Activated B cell treated with CpG ODN at 0.5 μM for 24 hours (primary cell): Measurements from ENCODE around the gene MMP8. TPM values are rescaled to one million over a fixed set of nuclear protein-coding genes. Genes with fewer than 3 reads are reported as not detected.

Source experiments
- ATAC-seq: fragments of 200-7000 bp; cut with Tn5 transposase; one replicate; pipeline ENCODE4 v1.10.0; 2021; ENCODE audit warnings: low read depth, mild to moderate bottlenecking, moderate library complexity
- CTCF ChIA-PET: fragments of 350-600 bp; sonication (Branson Sonifier 250); formaldehyde crosslinking; loops from one replicate; lab custom pipeline; 2021; ENCODE audit warnings: antibody characterized with exemption; lab: Charles Lee
- POLR2A ChIA-PET: fragments of 350-600 bp; sonication (Branson Sonifier 250); formaldehyde crosslinking; loops from one replicate; lab custom pipeline; 2021; ENCODE audit warnings: antibody characterized with exemption; lab: Charles Lee
- DNase-seq: peaks from one replicate; pipeline ENCODE4 v3.0.0; 2022
- H3K27ac Mint-ChIP-seq: one replicate; pipeline ENCODE4 v1.8.0; 2020; ENCODE audit warnings: mixed read lengths
- H3K27me3 Mint-ChIP-seq: one replicate; pipeline ENCODE4 v1.8.0; 2021; ENCODE audit warnings: mixed read lengths
- H3K36me3 Mint-ChIP-seq: one replicate; pipeline ENCODE4 v1.8.0; 2021; ENCODE audit warnings: low read depth, mixed read lengths
- H3K4me1 Mint-ChIP-seq: one replicate; pipeline ENCODE4 v1.8.0; 2021; ENCODE audit warnings: mixed read lengths
- H3K4me3 Mint-ChIP-seq: one replicate; pipeline ENCODE4 v1.8.0; 2020; ENCODE audit warnings: mild to moderate bottlenecking, mixed read lengths
- H3K9me3 Mint-ChIP-seq: one replicate; pipeline ENCODE4 v1.8.0; 2020; ENCODE audit warnings: mixed read lengths
- CTCF ChIP-seq: fragments of 200-600 bp; IDR thresholded peaks from one replicate; pipeline ENCODE4 v1.8.0; 2022; ENCODE audit warnings: antibody characterized with exemption, mild to moderate bottlenecking
- intact Hi-C: fragments of 100-400 bp; cut with micrococcal nuclease; formaldehyde crosslinking; loops from one replicate; pipeline ENCODE4 v1.15.1; 2024
- total RNA-seq: library from RNA; stranded (reverse); gene quantifications from 2 replicates; pipeline ENCODE4 v1.2.3, GENCODE V29; 2022

The MMP8 gene
- total RNA-seq, 1 donor from 2014 or later = not detected

DNA sequence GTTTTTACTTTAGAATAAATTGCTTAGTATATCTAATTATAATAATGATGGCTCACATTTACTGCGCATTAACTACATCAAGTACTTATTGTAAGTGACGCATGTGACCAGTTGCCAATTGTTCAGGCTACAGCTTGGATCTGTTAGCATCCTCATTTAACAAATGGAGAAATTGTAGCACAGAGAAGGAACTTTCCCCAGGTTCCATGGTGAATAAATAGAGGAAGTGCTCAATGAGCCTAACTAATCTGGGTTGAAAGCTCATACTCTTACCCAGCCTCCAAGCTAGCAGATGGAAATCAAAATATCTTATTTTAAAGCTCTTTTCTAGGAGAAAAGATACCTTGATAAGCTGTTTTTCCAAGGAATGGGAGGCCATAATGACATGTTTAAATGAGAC, 39.0 kb downstream of the MMP8 start:
- TF ChIP-seq CTCF = no peak
- no peak for ATAC-seq
- peaks cover 2% of the 10 kb centered on the region for H3K4me1 Mint-ChIP-seq

GRCh38 chr11:102685338-102685737, 39.4 kb downstream of the MMP8 start:
- peaks cover 2% of the 10 kb centered on the region for H3K4me1 Mint-ChIP-seq
- ATAC-seq (no peak), DNase-seq (no peak)
- H3K9me3 Mint-ChIP-seq = no peaks in the 10 kb centered on the region
- CTCF ChIA-PET = interaction anchor here (1.0 to 1.2 kb wide), 2 partner anchors 10 to 19 kb away, joined by 3 to 5 read pairs; no protein-coding TSS in a partner anchor
- H3K27me3 Mint-ChIP-seq = peaks cover 12% of the 10 kb centered on the region
- H3K27ac Mint-ChIP-seq = no peak overlapping the region
- H3K36me3 Mint-ChIP-seq = no peaks in the 10 kb centered on the region
- no peak for TF ChIP-seq CTCF
- POLR2A ChIA-PET = no interaction called here
- no peak overlapping the region for H3K4me3 Mint-ChIP-seq
- intact Hi-C loops = no loop called here

More for the DNA sequence above, 39.0 kb downstream of the MMP8 start:
- Mint-ChIP-seq H3K27me3 (peaks cover 12% of the 10 kb centered on the region), H3K9me3 (no peaks in the 10 kb centered on the region), H3K36me3 (no peaks in the 10 kb centered on the region), H3K4me3 (no peak overlapping the region), H3K27ac (no peak overlapping the region)
- POLR2A ChIA-PET = no interaction called here
- intact Hi-C loops = no loop called here
- DNase-seq = no peak
- CTCF ChIA-PET = interaction anchor here (1.0 to 1.2 kb wide), 2 partner anchors 10 to 19 kb away, joined by 3 to 5 read pairs; no protein-coding TSS in a partner anchor

DNA sequence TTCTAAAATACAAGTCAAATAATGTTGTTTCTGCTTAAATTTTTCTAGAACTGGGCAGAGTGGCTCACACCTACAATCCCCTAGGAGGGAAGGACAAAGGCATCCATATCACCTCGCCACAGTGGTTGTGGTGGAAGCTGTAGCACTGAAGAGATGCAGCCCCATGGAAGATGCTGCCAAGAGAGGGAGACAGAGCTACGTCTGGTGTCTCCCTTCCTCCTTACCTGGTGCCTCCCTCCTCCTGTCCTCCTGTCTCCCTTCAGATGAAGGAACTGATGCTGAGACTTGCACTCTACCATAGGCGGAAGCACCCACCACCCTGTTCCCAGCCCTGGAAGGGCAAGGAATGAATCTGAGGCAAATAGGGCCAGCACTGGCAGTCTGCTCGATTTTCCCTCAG, 41.5 kb downstream of the MMP8 start:
- H3K36me3 Mint-ChIP-seq = no peaks in the 10 kb centered on the region
- POLR2A ChIA-PET = no interaction called here
- no peak for DNase-seq
- peaks cover 20% of the 10 kb centered on the region for H3K27me3 Mint-ChIP-seq
- no peak for TF ChIP-seq CTCF
- intact Hi-C loops = no loop called here
- H3K4me3 Mint-ChIP-seq = no peak overlapping the region
- CTCF ChIA-PET = no interaction called here
- no peak overlapping the region for H3K27ac Mint-ChIP-seq
- no peaks in the 10 kb centered on the region for H3K9me3 Mint-ChIP-seq
- ATAC-seq = no peak
- peaks cover 2% of the 10 kb centered on the region for H3K4me1 Mint-ChIP-seq

DNA sequence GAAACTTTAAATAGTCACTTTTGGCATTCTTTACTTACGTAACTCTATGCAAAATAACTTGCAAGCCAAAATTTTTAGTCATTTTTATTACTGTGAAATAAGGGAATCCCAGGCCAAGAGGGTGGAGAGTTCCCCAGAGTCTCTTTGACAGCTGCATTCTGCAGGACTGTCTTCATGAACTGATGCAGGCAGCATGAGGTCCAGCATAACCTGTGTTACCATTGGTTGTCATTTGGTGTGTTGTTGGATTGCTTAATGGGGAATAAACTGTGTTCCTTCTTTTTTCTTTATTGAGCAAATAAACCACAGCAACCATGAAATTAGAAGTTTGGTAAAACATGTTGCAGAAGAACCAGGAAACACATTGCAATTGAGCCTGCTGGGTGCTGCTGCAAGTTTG, 43.8 kb downstream of the MMP8 start:
- no peak overlapping the region for H3K4me3 Mint-ChIP-seq
- intact Hi-C loops = no loop called here
- no peak for ATAC-seq
- CTCF ChIA-PET = no interaction called here
- no peaks in the 10 kb centered on the region for H3K9me3 Mint-ChIP-seq
- POLR2A ChIA-PET = no interaction called here
- no peak for DNase-seq
- no peak for TF ChIP-seq CTCF
- H3K27ac Mint-ChIP-seq = no peak overlapping the region
- H3K4me1 Mint-ChIP-seq = no peaks in the 10 kb centered on the region
- no peaks in the 10 kb centered on the region for H3K36me3 Mint-ChIP-seq
- H3K27me3 Mint-ChIP-seq = peaks cover 29% of the 10 kb centered on the region

DNA sequence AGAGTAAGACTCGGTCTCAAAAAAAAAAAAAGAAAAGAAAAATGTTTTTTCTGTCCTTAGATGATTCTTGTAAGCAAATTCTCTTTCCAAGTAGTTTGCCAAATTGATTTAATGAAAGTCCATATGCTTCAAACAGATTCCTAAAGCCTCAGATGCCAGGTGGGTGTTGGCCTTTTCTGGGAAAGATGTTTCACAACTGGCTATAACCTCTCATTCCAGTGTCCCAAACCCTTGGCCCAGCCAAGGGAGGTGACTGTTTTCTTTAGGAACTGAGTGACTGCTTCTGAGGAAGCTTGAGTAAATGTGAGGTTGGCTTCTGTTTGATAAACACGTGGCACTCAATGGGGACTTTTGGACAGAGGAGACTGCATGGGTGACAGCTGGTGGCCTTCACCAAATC, 46.7 kb downstream of the MMP8 start:
- peaks cover 24% of the 10 kb centered on the region for H3K27me3 Mint-ChIP-seq
- POLR2A ChIA-PET = no interaction called here
- no peak for TF ChIP-seq CTCF
- no peak for ATAC-seq
- H3K4me1 Mint-ChIP-seq = no peaks in the 10 kb centered on the region
- no peak for DNase-seq
- CTCF ChIA-PET = interaction anchor here (1.1 kb wide), 1 partner anchor 12 kb away, joined by 4 read pairs; no protein-coding TSS in a partner anchor
- H3K9me3 Mint-ChIP-seq = no peaks in the 10 kb centered on the region
- H3K27ac Mint-ChIP-seq = no peak overlapping the region
- H3K36me3 Mint-ChIP-seq = no peaks in the 10 kb centered on the region
- H3K4me3 Mint-ChIP-seq = no peak overlapping the region
- intact Hi-C loops = no loop called here
